MM.1S (cell line): Measurements from ENCODE around the gene SUMF2.

Experiments used
- EZH2 ChIP-seq: fragments of 300-600 bp; sonication (generic); optimal IDR thresholded peaks from 2 replicates; pipeline ENCODE3; 2017; ENCODE audit warnings: low read depth, mild to moderate bottlenecking, antibody characterized with exemption, low read length, mixed read lengths
- EZH2phosphoT487 ChIP-seq: fragments of 300-600 bp; sonication (generic); IDR thresholded peaks from 2 replicates; pipeline ENCODE4 v1.6.1; 2018; ENCODE audit warnings: antibody characterized with exemption, low read length
- TF ChIP-seq, protein P1 (sequence below): fragments of 300-600 bp; sonication (generic); IDR thresholded peaks from 2 replicates; pipeline ENCODE4 v1.5.1; 2016; ENCODE audit warnings: antibody characterized with exemption, low read length, mixed read lengths

DNA sequence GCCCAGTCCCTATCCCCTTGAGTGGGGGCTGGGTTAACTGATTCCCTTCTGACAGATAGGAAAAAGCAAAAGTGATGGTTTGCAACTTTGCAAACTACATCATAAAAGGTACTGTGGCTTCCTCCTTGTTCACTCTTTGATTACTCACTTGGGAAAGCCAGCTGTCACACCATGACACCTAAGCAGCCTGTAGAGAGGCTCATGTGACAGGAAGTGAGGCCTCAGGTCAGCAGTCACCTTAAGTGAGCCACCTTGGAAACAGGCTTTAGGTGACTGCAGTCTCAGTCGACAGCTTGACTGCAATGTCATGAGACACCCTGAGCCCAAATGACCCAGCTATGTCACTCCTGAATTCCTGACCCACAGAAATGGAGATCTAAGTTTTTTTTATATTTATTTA lies 46.5 kb downstream of the SUMF2 start:
- TF ChIP-seq, protein P1, sequence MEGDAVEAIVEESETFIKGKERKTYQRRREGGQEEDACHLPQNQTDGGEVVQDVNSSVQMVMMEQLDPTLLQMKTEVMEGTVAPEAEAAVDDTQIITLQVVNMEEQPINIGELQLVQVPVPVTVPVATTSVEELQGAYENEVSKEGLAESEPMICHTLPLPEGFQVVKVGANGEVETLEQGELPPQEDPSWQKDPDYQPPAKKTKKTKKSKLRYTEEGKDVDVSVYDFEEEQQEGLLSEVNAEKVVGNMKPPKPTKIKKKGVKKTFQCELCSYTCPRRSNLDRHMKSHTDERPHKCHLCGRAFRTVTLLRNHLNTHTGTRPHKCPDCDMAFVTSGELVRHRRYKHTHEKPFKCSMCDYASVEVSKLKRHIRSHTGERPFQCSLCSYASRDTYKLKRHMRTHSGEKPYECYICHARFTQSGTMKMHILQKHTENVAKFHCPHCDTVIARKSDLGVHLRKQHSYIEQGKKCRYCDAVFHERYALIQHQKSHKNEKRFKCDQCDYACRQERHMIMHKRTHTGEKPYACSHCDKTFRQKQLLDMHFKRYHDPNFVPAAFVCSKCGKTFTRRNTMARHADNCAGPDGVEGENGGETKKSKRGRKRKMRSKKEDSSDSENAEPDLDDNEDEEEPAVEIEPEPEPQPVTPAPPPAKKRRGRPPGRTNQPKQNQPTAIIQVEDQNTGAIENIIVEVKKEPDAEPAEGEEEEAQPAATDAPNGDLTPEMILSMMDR: no peak
- TF ChIP-seq EZH2phosphoT487 (no peak), EZH2 (no peak)
